Suppressor macrophage treated with lipopolysaccharide for 1 hour (primary cell): ENCODE measurements around the gene KAT6B.

Source experiments
- DNase-seq, 3 donors: peaks; one replicate each; pipeline ENCODE4 v3.0.0-alpha.2; 2020 to 2022

KAT6B gene

DNA sequence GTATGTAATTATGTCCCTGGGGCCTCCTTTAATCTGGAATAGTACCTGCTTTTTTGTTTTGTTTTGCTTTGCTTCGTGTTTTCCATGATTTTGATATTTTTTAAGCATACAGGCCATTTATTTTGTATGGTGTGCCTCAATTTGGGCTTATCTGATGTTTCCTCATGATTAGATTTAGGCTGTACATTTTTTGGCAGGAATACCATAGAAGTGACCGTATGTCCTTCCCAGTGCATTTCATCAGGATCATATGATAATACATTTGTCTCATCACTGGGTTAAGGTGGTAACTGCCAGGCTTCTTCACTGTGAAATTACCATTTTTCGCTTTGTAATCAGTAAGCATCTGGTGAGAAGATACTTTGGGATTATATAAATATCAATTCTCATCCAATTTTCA lies 167.2 kb downstream of the KAT6B start:
- no peak for DNase-seq

DNA sequence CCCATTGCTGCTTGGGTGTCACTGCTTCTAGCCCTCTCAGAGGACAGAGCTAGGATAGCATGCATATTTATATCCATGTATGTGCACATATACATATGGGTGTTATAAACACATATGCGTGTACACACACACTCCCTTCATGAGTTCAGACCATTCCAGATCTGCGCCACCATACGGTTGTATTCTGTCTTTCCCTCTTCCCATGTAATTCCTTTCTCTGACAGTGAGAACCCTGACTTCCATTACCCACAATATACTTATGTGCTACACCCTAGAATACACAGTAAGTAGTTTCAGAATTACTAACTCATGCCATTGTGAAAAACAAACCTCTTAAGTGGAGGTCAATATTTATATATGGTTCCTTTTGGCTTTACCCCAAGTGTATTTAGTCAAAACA lies 168.5 kb downstream of the KAT6B start:
- no peak for DNase-seq

DNA sequence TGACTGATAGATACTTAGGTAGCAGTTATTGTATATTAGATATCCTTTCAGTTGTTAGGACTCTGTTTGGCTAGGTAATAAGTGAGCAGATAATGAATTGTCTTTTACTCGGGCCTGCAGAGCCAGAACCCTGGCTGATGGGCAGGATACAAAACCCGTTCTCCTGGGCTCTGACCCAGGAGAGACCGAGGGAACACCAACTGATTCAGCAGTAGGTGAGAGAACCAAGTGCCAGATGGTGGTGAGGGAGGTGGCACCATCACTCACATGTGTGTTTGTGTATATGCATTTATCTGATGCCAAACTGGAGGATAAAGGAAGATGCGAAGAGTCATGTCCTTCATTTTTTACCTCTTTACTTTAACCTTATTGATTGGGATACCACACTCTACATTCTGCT lies 169.4 kb downstream of the KAT6B start:
- no peak for DNase-seq

DNA sequence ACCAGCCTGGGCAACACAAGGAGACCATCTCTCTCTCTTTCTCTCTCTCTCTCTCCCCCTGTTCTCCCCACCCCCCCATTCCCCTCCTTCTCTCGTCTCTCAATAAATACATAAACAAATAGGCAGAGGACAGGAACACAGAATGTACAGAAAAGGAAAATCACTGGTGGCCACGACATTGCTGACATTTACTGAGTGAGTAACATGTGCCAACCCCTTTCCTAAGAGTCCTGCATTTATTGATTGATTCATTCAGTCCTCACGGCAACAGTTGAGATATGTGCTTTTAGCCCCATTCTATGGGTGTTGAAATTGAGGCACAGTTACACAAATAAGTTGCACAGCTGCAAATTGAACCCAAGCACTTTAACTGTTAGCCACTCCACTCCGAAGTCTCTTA lies 170.8 kb downstream of the KAT6B start:
- DNase-seq: no peak

GRCh38 chr10:75000748-75001321 lies 174.4 kb downstream of the KAT6B start:
- no peak for DNase-seq

DNA sequence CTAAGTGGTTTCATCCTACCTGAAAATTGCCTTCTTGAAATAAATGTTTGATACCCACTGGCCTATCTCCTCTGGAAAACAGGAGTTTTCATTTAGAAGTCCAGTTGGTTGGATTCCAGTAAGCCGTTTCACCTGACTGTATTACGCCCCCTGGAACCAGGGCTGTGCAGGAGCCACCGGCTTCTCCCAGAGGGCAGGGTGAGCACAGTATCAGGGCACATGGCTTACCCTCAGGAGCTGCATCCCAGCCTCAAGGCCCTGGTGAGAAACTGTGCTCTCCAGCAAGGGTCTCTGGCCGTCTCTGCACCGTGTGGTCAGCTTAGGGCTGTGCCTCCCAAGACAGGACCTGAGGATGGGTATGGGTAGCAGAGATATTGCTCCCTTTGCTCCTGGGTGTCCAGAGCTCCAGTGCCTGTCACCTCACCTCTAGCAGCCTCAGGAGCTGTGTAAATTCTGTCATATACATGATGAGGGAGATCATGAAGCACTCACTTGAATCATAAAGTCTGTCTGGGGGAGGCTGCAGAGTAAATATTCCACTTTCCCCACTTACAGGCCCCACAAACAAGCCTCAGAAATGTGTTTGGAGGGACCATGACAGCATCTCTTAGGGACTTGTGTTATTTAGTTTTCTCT lies 175.4 kb downstream of the KAT6B start:
- DNase-seq: no peak

DNA sequence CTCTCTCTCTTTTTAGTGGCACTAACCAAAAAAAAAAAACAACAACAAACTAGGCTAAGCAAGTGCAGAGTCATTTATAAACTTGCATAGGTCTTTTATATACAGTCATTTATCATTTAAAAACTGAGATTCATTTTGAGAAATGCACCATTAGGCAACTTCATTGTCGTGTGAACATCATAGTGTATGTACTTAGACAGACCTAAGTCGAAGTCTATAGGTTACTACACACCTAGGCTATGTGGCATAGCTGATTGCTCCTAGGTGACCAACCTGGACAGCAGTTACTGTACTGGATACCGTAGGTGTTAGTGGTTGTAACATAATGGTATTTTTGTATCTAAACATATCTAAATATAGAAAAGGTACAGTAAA lies 175.9 kb downstream of the KAT6B start:
- DNase-seq: no peak

DNA sequence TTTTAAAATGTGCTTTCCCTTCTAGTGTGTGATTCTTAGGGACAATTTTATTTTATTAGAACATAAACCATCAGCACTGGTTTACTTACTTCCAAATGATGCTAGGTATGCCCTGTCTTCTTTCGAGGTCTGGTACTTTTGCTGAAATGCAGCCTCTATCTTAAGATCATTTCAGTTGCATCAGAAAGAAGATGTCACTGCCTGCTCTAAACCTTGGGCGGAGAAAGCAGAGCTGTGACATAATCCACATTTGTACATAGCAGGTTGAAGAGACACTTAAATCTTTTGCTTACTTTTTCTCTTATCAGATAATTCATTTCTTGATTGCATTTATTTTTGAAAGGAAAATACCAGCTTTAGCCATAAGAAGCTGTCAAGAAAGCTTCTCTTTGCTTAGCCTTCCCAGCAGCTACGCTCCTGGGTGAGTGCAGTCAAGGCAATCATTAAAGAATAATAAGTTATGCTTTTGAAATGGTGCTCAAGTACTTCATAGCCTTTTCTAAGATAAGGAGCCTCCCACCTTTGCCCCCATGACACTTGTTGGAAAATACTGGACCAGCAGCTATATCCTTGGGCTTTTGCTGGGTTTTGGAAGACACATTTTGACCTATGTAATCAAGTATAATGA lies 176.7 kb downstream of the KAT6B start:
- no peak for DNase-seq

- DNase-seq: no peak
Measured at GRCh38 chr10:75003891-75004290, 177.5 kb downstream of the KAT6B start.

GRCh38 chr10:75007646-75008045 lies 181.2 kb downstream of the KAT6B start:
- no peak for DNase-seq

GRCh38 chr10:75008952-75009351 lies 182.6 kb downstream of the KAT6B start:
- no peak for DNase-seq

- no peak for DNase-seq
Measured at GRCh38 chr10:75009426-75009825, 183.0 kb downstream of the KAT6B start.

GRCh38 chr10:75010373-75010772 lies 184.0 kb downstream of the KAT6B start:
- no peak for DNase-seq

GRCh38 chr10:75011221-75011620 lies 184.8 kb downstream of the KAT6B start:
- no peak for DNase-seq

DNA sequence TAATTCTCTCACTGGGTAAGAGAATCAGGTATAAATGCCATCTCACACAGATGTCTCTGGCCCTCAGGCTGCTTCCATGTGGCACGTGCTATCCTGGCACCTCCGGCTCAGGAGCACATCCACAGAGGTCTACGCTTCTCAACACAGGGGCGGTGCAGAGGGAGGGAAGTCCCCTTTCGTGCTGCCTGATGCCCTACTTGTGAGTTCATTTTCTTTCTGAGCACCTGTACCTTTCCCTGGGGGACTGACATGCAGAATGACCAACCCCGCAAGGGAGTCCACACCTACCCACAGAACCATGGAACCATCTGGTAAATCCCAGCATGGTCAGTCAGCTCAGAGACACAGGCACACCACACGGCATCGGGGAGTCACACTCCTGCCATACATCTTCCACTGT lies 186.1 kb downstream of the KAT6B start:
- no peak for DNase-seq

- no peak for DNase-seq
Measured at GRCh38 chr10:75013007-75013406, 186.6 kb downstream of the KAT6B start.

DNA sequence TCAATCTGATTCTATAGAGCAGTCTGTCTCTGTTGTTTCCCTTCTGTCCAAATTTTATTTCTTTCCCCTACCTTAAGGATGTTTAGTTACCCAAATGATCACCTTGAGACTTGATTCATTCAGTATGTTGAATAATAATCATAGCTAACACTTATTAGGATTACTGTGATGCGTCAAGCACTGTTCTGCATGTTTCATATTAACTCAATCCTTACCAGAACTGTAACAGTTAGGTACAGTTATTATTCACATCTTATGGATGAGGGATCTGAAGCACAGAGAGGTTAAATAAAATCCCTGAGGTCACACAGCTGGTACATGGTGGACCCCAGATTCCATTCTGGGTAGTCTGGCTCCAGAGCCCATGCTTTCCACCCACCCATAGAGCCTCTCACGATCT lies 187.1 kb downstream of the KAT6B start:
- no peak for DNase-seq

DNA sequence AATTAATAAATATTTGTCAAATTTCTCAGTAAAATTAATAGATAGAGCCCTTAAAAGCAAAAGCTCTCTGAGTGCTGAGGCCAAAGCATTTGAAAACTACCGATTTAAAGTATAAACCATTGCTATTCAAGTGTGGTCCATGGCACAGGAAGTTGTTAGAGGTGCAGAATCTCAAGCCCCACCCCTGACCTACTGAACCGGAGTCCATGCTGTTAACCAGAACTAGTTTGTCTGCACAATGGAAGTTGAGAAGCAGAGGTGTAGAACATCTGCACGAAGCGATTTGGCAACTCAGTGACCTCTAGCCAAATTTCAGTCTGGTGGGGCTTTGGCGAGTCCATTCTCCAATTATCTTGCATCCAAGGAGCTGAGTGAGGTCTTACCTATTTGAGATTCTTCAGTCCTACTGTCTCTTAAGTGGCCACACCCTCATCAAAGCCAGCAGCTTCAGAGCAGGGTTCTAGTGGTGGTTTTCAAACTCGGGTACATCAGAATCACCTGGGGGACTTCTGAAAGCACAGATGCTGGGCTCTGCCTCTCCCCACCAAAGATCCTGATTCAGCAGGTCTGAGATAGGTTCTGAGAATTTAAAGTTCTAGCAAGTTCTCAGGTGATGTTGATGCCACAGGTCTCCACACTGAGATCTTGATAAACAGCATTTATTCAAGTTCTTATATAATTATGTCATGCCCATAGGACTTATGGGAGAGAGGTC lies 188.3 kb downstream of the KAT6B start:
- no peak for DNase-seq

- no peak for DNase-seq
Measured at GRCh38 chr10:75015442-75015841, 189.0 kb downstream of the KAT6B start.

GRCh38 chr10:75016325-75016724 lies 189.9 kb downstream of the KAT6B start:
- DNase-seq: no peak

DNA sequence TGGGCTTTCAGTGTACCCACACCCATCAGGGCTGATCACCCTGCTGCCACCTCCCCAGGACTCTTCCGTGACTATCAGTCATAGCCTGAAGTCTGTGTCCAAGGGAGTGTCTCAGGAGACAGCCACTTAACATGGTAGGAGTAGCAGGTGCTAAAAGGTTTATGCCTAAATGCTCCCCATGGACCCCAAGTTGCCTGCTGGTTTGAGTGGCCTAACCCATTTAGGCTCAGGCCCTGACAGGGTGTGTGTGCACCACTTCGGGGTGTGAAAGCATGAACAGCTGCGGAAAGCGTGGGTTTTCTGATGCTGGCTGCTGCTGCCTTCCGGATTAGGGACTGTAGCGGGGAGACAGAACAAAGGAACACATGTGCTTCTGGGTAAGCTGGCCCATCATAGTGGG lies 191.9 kb downstream of the KAT6B start:
- DNase-seq: no peak

- DNase-seq: no peak
Measured at GRCh38 chr10:75018686-75019307, 192.4 kb downstream of the KAT6B start.

- DNase-seq: no peak
Measured at GRCh38 chr10:75019370-75019769, 193.0 kb downstream of the KAT6B start.

DNA sequence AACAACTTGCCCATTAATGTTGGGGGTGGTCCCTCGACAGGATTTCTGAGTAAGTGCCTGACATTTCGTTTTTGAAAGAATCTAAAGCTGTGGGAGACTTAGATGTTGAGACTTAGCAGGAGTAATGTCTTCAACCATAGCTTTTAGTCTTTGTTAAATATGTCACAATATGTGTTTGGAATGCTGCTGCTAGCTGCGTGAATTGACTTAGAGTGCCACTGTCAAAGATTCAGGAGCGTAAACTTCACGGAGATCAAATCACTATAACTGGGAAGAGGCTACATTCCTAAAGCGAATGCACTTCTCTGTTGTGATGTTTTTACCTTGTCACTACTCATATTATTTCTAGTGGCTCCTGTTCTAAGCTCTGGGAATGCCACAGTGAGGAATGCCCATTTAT lies 193.8 kb downstream of the KAT6B start:
- no peak for DNase-seq
